GM19193 (cell line): ENCODE measurements around the gene POLA1.

Source experiments
- POLR2A ChIP-seq: IDR thresholded peaks from 4 replicates; pipeline ENCODE4 v1.6.1; 2011; ENCODE audit not compliant: insufficient read depth, insufficient read length; ENCODE audit errors: extremely low read depth

POLA1 gene

DNA sequence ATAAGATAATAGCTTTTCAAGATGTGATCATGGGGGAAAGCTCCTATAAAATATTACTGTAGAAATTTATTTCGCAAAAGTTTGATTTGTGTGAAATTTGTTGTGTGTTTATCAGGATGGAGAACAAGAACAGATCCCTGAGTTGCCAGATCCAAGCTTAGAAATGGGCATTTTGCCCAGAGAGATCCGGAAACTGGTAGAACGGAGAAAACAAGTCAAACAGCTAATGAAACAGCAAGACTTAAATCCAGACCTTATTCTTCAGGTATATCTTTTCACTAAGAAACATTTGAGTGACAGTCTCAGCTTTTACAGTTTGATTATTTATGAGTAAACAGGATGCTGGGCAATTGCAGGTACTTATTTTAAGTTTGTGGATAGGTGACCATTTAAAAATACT lies 54.5 kb downstream of the POLA1 start:
- TF ChIP-seq POLR2A, result no peak

DNA sequence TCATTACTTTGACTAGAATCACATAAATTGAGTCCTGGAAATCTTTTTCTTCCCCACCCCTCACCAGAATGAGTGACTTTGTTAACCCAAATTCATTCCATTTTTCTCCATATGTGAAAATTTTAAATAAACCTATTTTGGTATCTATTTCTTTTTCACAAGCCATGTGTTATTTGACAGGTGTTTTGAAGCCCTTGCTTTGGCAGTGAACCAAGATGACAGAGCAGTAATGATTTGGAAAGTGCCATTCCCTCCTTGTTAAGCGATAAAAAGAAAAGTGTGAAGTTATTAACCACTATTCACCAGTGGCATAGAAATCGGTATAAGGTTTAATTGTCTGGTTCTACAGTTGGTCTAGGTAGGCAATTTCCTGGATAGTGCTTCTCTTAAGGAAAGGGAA lies 66.1 kb downstream of the POLA1 start:
- no peak for TF ChIP-seq POLR2A

- no peak for TF ChIP-seq POLR2A
Observed at GRCh38 chrX:24760363-24761000, 66.8 kb downstream of the POLA1 start.

- no peak for TF ChIP-seq POLR2A
Observed at GRCh38 chrX:24761306-24761705, 67.6 kb downstream of the POLA1 start.

DNA sequence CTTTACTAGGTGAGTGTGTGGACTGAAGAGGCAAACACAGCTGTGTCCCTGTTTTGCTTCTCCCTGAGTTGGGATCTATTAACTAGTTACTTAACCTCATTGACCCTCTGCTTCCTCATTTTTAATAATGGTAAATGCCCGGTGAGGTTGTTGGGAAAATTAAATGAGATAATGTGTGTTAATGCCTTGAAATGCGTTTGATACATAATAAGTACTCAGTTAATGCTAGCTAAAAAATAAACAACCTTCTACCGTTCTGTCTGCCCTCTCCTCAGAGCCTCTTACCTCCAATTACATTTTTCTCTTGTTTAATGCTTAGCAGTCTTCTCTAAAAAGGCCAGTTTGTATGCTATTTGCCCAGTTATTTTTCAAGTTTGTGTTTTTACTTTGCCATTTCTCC lies 70.3 kb downstream of the POLA1 start:
- no peak for TF ChIP-seq POLR2A

- no peak for TF ChIP-seq POLR2A
Observed at GRCh38 chrX:24767557-24767956, 73.8 kb downstream of the POLA1 start.

GRCh38 chrX:24768556-24768955 lies 74.8 kb downstream of the POLA1 start:
- no peak for TF ChIP-seq POLR2A

DNA sequence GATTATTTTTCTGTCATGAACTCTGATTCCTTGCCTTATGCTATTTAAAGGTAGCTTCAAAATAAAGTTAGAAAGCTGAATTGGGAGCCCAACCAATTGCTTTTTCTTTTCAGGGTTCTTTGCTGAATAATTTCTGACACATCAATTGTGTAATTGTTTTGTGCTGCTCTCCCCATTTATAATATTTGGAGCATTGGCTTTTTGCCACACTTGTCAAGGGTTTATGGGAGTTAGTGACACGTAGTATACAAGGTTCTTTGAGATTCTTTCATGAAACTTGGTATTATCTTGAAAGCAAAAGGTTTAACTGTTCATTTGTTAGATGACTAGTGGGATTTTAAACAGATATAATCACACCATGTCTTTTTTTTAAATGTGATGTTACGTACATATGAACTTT lies 80.9 kb downstream of the POLA1 start:
- TF ChIP-seq POLR2A, result no peak

DNA sequence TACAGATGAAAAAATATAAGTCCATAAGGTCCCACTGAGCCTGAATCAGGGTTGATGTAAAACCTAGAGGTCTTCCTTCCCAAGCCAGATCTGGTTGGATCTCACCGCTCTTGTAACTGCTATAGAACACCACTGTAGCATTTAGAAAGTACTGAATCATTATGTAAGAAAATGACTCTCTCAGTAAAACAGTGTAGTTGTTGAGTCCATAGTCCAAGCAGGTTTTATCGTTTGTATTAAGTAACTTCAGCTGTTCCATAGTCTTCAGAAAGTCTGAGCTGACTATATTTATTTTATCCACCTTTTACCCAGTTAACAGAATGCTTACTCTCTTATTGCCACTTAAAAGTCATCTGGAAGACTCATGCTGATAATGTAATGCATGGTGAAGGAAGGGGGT lies 82.2 kb downstream of the POLA1 start:
- no peak for TF ChIP-seq POLR2A

- no peak for TF ChIP-seq POLR2A
Observed at GRCh38 chrX:24777660-24778059, 83.9 kb downstream of the POLA1 start.

- no peak for TF ChIP-seq POLR2A
Observed at GRCh38 chrX:24782011-24782410, 88.3 kb downstream of the POLA1 start.

DNA sequence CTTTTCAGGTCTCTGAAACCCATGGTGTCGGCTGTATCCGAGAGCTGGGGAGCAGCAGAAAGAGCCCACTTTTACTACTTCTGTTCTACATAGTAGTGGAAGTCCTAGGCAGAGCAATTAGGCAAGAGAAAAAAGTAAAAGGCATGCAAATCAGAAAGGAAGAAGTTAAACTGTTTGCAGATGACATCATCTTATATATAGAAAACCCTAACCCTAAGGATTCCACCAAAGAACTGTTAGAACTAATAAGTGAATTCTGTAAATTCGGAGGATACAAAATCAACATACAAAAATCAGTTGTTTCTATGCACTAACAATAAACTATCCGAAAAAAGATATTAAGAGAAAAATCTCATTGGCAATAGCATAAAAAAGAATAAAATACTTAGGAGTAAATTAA lies 95.3 kb downstream of the POLA1 start:
- TF ChIP-seq POLR2A, result no peak

DNA sequence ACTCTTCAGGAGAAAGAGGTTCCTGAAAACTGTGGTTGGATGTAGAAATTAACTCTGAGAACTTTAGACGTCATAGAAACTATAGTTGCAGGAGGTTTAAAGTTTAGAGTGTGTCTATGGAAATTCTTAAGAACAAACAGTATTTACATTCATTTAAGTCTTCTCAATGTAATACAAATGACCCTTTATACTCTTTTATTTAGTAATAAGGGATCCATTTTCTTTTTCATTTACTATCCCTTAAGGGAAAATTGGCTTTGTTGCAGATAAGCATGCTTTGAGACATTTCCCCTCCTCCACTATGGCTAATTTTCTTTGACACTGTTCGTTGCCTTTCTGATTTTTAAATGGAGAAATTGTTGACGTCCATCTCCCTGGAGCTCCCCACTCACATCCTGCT lies 96.4 kb downstream of the POLA1 start:
- TF ChIP-seq POLR2A, result no peak

DNA sequence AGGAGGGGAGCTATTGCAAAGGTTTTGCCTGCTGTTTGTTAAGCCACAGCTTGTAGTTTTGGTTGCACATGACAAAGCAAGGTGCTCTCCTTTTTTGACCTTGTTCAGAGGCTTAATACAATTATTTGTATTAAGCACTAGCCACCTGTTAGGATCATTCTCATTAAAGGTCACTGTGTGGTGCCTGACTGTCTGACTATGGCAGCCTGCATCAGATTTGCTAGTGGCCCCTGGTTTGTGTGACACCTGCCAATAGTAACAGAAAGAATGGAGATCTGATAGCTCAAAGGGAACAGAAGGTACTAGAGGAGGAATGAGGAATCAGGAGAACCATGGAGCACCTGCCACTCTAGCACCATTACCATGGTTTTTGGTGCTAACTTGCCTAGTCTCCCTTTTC lies 102.5 kb downstream of the POLA1 start:
- TF ChIP-seq POLR2A, result no peak

DNA sequence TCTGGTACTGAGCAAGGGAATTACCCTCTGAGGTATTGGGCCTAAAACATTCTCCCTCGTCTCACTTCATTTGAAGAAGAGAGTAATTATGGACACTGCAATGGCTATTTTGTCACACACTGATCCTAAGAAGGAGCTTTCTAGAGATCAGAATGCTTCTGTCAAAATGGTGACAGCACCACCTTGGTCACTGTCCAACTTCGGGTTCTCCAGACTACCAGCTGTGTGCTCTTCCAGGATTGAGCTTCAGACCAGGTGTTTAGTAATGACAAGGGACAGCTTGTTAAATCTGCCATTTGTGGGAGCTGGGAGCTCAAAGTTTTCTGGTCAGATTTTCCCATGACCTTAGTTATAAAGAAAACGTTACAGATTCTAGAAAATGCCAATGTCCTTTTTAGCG lies 105.4 kb downstream of the POLA1 start:
- no peak for TF ChIP-seq POLR2A

- TF ChIP-seq POLR2A, result no peak
Observed at GRCh38 chrX:24799565-24799964, 105.8 kb downstream of the POLA1 start.

DNA sequence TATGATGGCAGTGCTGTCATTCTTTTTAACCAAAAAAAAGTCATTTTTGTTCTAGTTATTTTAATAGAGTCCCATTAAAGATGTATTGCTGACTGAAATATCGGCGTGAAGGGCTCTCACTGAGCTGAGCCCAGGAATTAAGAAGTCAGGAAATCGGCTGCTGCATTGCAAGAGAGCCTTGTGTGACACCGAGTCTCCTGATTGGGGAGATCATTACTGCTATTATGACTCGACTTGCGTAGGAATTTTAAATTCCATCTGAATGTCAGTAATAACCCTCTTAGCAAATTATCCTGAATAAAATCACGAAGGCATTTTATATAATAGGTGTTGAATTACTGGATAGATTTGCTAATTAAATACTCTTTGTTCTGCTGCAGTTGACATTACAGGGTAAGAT lies 111.5 kb downstream of the POLA1 start:
- TF ChIP-seq POLR2A, result no peak
